Measurements from ENCODE around the gene NDST4. TPM values are rescaled to one million over a fixed set of nuclear protein-coding genes. Genes with fewer than 3 reads are reported as not detected.

NDST4 gene
- total RNA-seq, 4 donors from 2014 or later: 0.20 to 2.2 (median 0.55) TPM

Small RNAs within 50 kb of the gene (small RNA-seq; reads per million reads assigned to genes)
- 0.66 reads per million for gene RN7SL808P
